GM10248 (cell line): Measurements from ENCODE around the gene CENPT.

Source experiments
- CTCF ChIA-PET: fragments of 300-600 bp; sonication (Branson Sonifier 250); formaldehyde crosslinking; extraction: SDS; loops from one replicate; lab custom pipeline; 2021; ENCODE audit warnings: antibody characterized with exemption; lab: Yijun Ruan, JAX
- POLR2A ChIA-PET: fragments of 350-650 bp; sonication (Branson Sonifier 250); formaldehyde crosslinking; extraction: SDS; loops from one replicate; lab custom pipeline; 2020; ENCODE audit warnings: antibody characterized with exemption; lab: Yijun Ruan, JAX
- DNase-seq: peaks from one replicate; pipeline ENCODE4 v3.0.0; 2012; ENCODE audit errors: extremely low spot score
- CTCF ChIP-seq: IDR thresholded peaks from 2 replicates; pipeline ENCODE4 v1.5.1; 2012; ENCODE audit warnings: mild to moderate bottlenecking, low read depth; ENCODE audit errors: extremely low read depth, missing control alignments, control extremely low read depth

CENPT gene

GRCh38 chr16:67801883-67802282 lies 45.6 kb downstream of the CENPT start:
- POLR2A ChIA-PET, result interaction anchor here (0.5 to 0.7 kb wide), 3 partner anchors 128 to 910 kb away, joined by 3 to 8 read pairs (median 5); no protein-coding TSS in a partner anchor
- TF ChIP-seq CTCF, result no peak
- DNase-seq, result no peak
- CTCF ChIA-PET, result interaction anchor here (1.6 to 4.4 kb wide), 4 partner anchors 14 to 280 kb away, joined by 4 to 41 read pairs (median 8); no protein-coding TSS in a partner anchor

DNA sequence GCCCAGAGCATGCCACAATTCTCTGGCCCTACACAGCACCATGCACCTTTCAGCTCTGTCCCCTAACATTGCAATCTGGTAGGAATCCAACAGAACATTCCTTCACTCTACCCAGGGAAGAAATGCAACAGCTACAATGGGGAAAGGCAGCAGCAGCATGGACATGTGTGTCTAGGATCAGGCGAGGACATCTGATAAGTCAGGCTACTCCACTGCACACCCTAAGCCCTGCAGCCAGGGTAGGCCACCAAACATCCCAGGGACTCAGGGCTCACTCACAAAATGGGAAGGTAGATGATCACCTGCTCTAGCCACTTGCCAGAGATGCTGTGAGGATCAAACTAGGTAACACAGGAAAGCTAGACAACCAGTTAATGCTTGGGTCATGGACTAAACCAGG lies 46.3 kb downstream of the CENPT start:
- CTCF ChIA-PET, result interaction anchor here (1.0 to 4.4 kb wide), 4 partner anchors 11 to 129 kb away, joined by 3 to 41 read pairs (median 6); no protein-coding TSS in a partner anchor

DNA sequence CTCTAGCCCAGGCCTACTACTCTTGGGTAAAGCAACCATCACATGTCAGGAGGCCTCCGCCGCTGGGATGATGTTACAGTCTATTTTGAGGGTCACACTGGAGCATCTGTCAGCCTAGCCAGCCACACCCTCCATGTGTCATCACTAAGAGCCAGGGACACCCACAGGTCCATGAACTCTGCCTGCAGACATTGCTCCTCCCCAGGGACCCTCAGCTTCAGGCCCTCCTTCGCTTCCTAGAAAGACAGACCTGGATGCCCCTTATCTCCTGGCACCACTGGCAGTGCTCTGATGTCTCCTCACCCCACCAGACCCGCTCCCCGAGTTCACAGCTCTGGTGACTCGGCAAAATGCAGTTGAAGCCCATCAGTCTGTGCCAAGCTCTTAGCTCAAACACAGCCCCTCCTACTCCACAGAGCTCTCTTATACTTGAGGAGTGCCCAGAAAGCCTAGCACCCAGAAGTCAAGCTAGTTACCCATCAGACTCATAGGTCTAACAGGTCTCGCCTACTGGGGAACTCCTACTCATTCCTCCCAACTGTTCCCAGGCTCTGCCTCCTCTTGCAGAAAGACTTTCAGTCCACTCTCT lies 47.1 kb downstream of the CENPT start:
- POLR2A ChIA-PET, result no interaction called here
- peak; percentile 2 for DNase-seq

More for the DNA sequence above, 46.3 kb downstream of the CENPT start:
- TF ChIP-seq CTCF, result no peak
- no peak for DNase-seq
- POLR2A ChIA-PET, result interaction anchor here (0.7 kb wide), 1 partner anchor 129 kb away, joined by 5 read pairs; no protein-coding TSS in a partner anchor

GRCh38 chr16:67796099-67796718 lies 51.3 kb downstream of the CENPT start:
- POLR2A ChIA-PET, result interaction anchor here (0.7 kb wide), 2 partner anchors 77 to 174 kb away, joined by 3 read pairs; no protein-coding TSS in a partner anchor
- CTCF ChIA-PET, result interaction anchor here (0.8 to 2.6 kb wide), 3 partner anchors 11 to 21 kb away, joined by 3 to 10 read pairs (median 5); partner anchors contain the start of genes RANBP10 and TSNAXIP1
- no peak for DNase-seq
- TF ChIP-seq CTCF, result no peak

More for the DNA sequence above, 47.1 kb downstream of the CENPT start:
- TF ChIP-seq CTCF, result no peak
- CTCF ChIA-PET, result interaction anchor here (1.0 to 4.4 kb wide), 5 partner anchors 12 to 128 kb away, joined by 3 to 41 read pairs (median 4); no protein-coding TSS in a partner anchor

GRCh38 chr16:67790071-67790470 lies 57.4 kb downstream of the CENPT start:
- TF ChIP-seq CTCF, result no peak
- ChIA-PET POLR2A (no interaction called here), CTCF (no interaction called here)
- no peak for DNase-seq

GRCh38 chr16:67786491-67786890 lies 61.0 kb downstream of the CENPT start:
- CTCF ChIA-PET, result interaction anchor here (0.8 to 2.0 kb wide), 3 partner anchors 9 to 30 kb away, joined by 3 to 5 read pairs (median 4); no protein-coding TSS in a partner anchor
- POLR2A ChIA-PET, result no interaction called here
- no peak for DNase-seq
- TF ChIP-seq CTCF, result no peak
